Lower lobe of right lung (tissue), 2 donors: ENCODE data around the gene PCGF1. TPM values are rescaled to one million over a fixed set of nuclear protein-coding genes. Genes with fewer than 3 reads are reported as not detected.
A peak's percentile ranks its signal among the peaks of the same experiment; 100 is the strongest.

Experiments
- ATAC-seq, 2 donors: fragments of 200-7000 bp; cut with Tn5 transposase; one replicate each; pipeline ENCODE4 v1.9.1; 2020 to 2022; ENCODE audit warnings: mild to moderate bottlenecking in 2 of 2, moderate library complexity in 2 of 2
- DNase-seq: peaks from one replicate; pipeline ENCODE4 v3.0.0-alpha.2; 2020
- H3K27ac ChIP-seq: fragments of 200-600 bp; one replicate; pipeline ENCODE4 v1.8.0; 2022
- H3K27me3 ChIP-seq: fragments of 200-600 bp; one replicate; pipeline ENCODE4 v1.8.0; 2022; ENCODE audit warnings: low read depth
- H3K36me3 ChIP-seq: fragments of 200-600 bp; one replicate; pipeline ENCODE4 v1.8.0; 2022; ENCODE audit warnings: mild to moderate bottlenecking
- H3K4me1 ChIP-seq: fragments of 200-600 bp; one replicate; pipeline ENCODE4 v1.8.0; 2022
- H3K4me3 ChIP-seq: fragments of 200-600 bp; one replicate; pipeline ENCODE4 v1.8.0; 2022; ENCODE audit warnings: mild to moderate bottlenecking
- H3K9me3 ChIP-seq: fragments of 200-600 bp; one replicate; pipeline ENCODE4 v1.8.0; 2022
- intact Hi-C: fragments of 100-400 bp; cut with DNase I; formaldehyde crosslinking; loops from one replicate; pipeline ENCODE4 v1.11.0; 2022
- total RNA-seq: library from RNA; stranded (reverse); fragmentation: NEBNext Ultra II Directional; extraction: Animal tissue kit (Norgen Biotek cat#: 25700); gene quantifications from one replicate; pipeline ENCODE4 v1.2.1, GENCODE V29; 2021
- TF ChIP-seq, protein P1 (sequence below): fragments of 200-600 bp; IDR thresholded peaks from one replicate; pipeline ENCODE4 v1.8.0; 2022; ENCODE audit warnings: antibody characterized with exemption, mild to moderate bottlenecking
- donor health status: DM: no; HTN: yes; CAD: no; lungs with severe emphysema.

The PCGF1 gene
- total RNA-seq, 1 donor from 2014 or later, result 28.4 TPM

DNA sequence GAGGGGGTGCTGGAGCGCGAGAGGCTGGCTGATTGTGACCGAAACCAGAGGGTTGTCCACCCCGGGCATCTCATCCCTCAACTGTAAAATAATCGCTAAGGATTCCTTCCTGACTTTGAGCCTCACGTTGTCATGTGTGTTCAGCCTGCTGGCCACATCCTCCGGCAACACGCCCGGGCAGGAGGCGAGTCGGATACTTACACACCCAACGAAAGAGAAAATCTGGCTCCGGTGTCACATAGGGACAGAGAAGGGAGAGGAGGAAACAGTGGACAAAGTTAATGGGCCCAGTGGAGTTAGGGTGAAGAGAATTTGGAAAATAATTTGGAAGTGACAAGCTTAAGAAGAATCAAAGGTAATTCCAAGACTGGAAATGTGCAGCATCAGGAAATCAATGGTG lies 9.2 kb upstream of the PCGF1 start:
- Histone ChIP-seq H3K27me3 (peaks cover 94% of the 10 kb centered on the region), H3K36me3 (no peaks in the 10 kb centered on the region), H3K4me1 (peaks cover 31% of the 10 kb centered on the region), H3K4me3 (peak overlapping the region; percentile 47), H3K9me3 (no peaks in the 10 kb centered on the region), H3K27ac (no peak overlapping the region)
- no peak for ATAC-seq
- intact Hi-C loops, result no loop called here
- DNase-seq, result no peak
- TF ChIP-seq, protein P1, sequence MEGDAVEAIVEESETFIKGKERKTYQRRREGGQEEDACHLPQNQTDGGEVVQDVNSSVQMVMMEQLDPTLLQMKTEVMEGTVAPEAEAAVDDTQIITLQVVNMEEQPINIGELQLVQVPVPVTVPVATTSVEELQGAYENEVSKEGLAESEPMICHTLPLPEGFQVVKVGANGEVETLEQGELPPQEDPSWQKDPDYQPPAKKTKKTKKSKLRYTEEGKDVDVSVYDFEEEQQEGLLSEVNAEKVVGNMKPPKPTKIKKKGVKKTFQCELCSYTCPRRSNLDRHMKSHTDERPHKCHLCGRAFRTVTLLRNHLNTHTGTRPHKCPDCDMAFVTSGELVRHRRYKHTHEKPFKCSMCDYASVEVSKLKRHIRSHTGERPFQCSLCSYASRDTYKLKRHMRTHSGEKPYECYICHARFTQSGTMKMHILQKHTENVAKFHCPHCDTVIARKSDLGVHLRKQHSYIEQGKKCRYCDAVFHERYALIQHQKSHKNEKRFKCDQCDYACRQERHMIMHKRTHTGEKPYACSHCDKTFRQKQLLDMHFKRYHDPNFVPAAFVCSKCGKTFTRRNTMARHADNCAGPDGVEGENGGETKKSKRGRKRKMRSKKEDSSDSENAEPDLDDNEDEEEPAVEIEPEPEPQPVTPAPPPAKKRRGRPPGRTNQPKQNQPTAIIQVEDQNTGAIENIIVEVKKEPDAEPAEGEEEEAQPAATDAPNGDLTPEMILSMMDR, result no peak

GRCh38 chr2:74515981-74516633 lies 8.6 kb upstream of the PCGF1 start:
- ATAC-seq (peak; percentile 79 to 87), DNase-seq (peak; percentile 74)
- H3K4me1 ChIP-seq, result peaks cover 31% of the 10 kb centered on the region
- intact Hi-C loops, result no loop called here
- TF ChIP-seq, protein P1, result no peak
- no peaks in the 10 kb centered on the region for H3K9me3 ChIP-seq
- no peak overlapping the region for H3K27ac ChIP-seq
- H3K4me3 ChIP-seq, result peak overlapping the region; percentile 47
- H3K27me3 ChIP-seq, result peaks cover 97% of the 10 kb centered on the region
- no peaks in the 10 kb centered on the region for H3K36me3 ChIP-seq

DNA sequence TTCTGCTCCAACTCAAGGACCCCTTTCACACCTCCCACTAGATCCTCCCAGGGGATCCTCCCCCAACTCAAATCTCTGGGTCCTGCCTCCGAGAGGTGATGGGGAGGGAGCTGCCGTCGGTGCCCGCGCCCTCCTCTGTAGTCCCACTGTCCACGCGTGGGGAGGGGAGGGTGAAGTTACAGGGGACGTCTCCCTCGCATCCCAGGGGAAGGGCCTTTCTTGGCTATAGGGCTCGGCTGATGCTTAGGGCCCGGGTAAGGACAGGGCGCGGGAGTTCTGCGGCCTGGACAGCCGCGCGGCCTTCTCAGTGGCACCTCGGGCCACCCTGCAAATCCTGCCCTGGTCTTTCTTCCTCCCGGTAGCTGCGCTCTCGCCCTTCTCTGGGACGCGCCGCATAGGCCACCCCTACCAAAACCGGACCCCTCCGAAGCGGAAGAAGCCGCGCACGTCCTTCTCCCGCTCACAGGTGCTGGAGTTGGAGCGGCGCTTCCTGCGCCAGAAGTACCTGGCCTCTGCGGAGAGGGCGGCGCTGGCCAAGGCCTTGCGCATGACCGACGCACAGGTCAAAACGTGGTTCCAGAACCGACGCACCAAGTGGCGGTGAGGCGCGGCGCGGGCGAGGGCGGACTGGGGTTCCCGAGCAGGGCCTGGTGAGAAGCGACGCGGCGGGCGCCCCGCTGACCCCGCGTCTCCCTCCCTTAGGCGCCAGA lies 7.9 kb upstream of the PCGF1 start:
- Histone ChIP-seq H3K4me3 (peak overlapping the region; percentile 47), H3K27me3 (peaks cover 98% of the 10 kb centered on the region), H3K4me1 (peaks cover 31% of the 10 kb centered on the region), H3K36me3 (no peaks in the 10 kb centered on the region), H3K9me3 (no peaks in the 10 kb centered on the region), H3K27ac (no peak overlapping the region)
- DNase-seq, result no peak
- peak; percentile 49 to 56 for ATAC-seq
- intact Hi-C loops, result no loop called here
- TF ChIP-seq, protein P1, result no peak

GRCh38 chr2:74514368-74515270 lies 7.1 kb upstream of the PCGF1 start, which contains the start of gene TLX2:
TLX2 (plus strand) TSS chr2:74514450; CDS start chr2:74514807, 357 bp downstream.
- intact Hi-C loops, result no loop called here
- H3K36me3 ChIP-seq, result no peaks in the 10 kb centered on the region
- H3K4me1 ChIP-seq, result peaks cover 31% of the 10 kb centered on the region
- TF ChIP-seq, protein P1, result no peak
- DNase-seq, result no peak
- peak within 1 kb of the TSS; percentile 47 for H3K4me3 ChIP-seq
- no peak for ATAC-seq
- no peak within 1 kb of the TSS for H3K27ac ChIP-seq
- H3K27me3 ChIP-seq, result peaks cover 99% of the 10 kb centered on the region
- no peaks in the 10 kb centered on the region for H3K9me3 ChIP-seq

DNA sequence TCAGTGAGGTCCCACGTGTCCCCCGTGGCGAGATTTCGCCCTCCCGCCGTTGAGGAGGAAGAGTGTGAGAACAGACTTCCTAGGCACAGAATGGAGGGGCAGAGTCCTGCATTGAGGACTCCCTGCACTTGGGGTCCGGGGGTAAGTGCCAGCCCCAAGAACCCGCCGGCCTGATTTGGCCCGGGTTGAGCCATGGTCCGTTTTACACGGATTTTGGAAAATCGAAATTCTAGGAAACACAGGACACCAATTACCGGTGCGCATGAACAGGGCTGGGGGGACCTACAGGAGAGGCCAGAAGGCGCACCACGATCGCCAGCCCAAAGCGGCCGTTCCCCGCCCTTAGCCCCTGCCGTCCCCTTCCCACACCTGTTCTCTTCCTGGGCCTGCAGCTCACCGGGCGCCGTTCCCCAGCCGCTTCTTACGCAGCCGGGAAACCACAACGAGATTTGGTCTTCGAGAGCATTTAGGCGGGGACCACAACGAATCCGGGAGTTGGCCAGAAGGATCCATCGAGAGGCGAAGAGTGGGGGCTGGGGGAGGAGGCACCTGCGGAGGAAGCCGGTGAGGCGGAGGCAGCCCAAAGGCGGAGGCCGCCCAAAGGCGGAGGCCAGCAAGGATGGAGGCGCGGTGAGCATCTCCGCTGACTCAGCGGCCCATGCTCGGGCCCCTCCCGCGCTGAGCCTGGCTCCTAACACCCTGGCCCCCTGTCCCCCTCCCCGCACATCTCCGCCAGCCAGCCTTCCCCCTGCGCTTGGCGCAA lies 6.3 kb upstream of the PCGF1 start:
- Histone ChIP-seq H3K9me3 (no peaks in the 10 kb centered on the region), H3K27ac (no peak overlapping the region), H3K4me1 (peaks cover 31% of the 10 kb centered on the region), H3K27me3 (peaks cover 92% of the 10 kb centered on the region), H3K4me3 (no peak overlapping the region), H3K36me3 (no peaks in the 10 kb centered on the region)
- DNase-seq (no peak), ATAC-seq (no peak)
- TF ChIP-seq, protein P1, result no peak
- intact Hi-C loops, result no loop called here
